Measurements from ENCODE around the gene USF1. TPM values are rescaled to one million over a fixed set of nuclear protein-coding genes. Genes with fewer than 3 reads are reported as not detected.
"Not testable (repeated sequence)": the region's sequence is repeated elsewhere in the genome, so short reads cannot be mapped to it uniquely, and the experiment has no call there.

USF1 gene
- total RNA-seq, 6 experiments from 2014 or later = 25.5 to 34.3 (median 28.1) TPM

DNA sequence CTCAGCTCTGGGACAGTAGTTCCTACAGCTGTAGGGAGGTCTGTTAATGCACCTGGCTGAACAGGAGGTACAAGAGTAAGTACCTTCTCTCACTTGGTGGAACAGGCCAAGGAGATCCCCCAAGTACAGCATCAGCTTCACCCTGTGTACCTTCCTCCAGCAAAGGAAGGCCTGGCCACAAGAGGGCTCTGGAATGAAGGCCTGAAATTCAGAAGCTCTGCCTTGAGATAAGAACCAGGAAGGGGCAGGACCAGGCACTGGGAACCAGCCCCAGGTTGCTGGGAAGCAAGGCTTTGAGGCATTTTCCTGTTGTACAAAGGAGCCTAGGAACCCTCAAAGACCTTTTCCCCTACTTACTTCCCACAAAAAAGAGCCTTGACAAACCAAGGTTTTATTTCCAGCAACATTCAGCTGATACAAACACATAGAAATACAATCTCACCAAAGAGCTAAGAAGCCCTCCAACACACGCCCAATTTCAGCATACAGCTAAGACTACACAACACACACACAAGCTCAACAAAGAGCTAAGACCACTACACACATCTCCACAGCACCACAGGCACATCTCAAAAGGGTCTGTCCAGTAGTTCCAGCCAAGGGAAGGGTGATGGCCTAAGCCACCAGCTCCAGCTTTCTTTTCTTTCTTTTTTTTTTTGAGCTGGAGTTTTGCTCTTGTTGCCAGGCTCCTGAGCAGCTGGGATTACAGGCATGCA lies 48.3 kb downstream of the USF1 start:
- intact Hi-C loops (cut with DNase I) = loop anchor here in 1 of 2 donors (10.0 kb wide), 1 partner anchor 47 kb away; the partner anchor contains the start of gene USF1
- 44% methylated on average over 1 of the region's 1 CpG for WGBS (ENCODE audit: insufficient coverage, low coverage, low lambda C conversion rate, missing lambda C conversion rate)
- peak overlapping the region; percentile 11 to 36 (median 13) for H3K27ac ChIP-seq

DNA sequence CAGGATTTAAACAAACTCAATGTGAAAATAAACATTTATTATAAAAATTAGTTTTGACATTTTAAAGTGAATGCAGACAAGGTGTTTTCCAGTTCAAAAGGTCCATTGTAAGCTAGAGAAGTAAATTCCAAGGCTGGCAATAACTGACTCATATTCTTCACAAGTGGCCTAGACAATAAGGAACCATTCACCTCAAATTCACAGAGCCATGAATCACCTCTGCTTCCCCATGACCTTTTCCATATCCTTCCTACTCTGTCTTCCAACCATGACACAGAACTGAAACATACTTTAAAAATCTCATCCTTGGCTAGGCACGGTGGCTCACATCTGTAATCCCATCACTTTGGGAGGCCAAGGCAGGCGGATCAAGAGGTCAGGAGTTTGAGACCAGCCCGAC lies 49.6 kb downstream of the USF1 start:
- Histone ChIP-seq H3K4me3 (no peak overlapping the region), H3K4me1 (peaks cover 0 to 6% (median 2%) of the 10 kb centered on the region in 4 donors), H3K27me3 (no peaks in the 10 kb centered on the region), H3K36me3 (peaks cover 0 to 31% (median 13%) of the 10 kb centered on the region in 4 donors), H3K9me3 (no peaks in the 10 kb centered on the region), H3K27ac (no peak overlapping the region)
- ATAC-seq (peak in 1 of 4 donors; percentile 5), DNase-seq (no peak)
- 87% methylated on average over 3 of the region's 3 CpGs for WGBS (ENCODE audit: insufficient coverage, low coverage, low lambda C conversion rate, missing lambda C conversion rate)
- TF ChIP-seq, protein P1, sequence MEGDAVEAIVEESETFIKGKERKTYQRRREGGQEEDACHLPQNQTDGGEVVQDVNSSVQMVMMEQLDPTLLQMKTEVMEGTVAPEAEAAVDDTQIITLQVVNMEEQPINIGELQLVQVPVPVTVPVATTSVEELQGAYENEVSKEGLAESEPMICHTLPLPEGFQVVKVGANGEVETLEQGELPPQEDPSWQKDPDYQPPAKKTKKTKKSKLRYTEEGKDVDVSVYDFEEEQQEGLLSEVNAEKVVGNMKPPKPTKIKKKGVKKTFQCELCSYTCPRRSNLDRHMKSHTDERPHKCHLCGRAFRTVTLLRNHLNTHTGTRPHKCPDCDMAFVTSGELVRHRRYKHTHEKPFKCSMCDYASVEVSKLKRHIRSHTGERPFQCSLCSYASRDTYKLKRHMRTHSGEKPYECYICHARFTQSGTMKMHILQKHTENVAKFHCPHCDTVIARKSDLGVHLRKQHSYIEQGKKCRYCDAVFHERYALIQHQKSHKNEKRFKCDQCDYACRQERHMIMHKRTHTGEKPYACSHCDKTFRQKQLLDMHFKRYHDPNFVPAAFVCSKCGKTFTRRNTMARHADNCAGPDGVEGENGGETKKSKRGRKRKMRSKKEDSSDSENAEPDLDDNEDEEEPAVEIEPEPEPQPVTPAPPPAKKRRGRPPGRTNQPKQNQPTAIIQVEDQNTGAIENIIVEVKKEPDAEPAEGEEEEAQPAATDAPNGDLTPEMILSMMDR (IDR thresholded peaks at IDR 0.05) = no peak
- no peak for TF ChIP-seq POLR2A (IDR thresholded peaks at IDR 0.05)
- intact Hi-C loops (cut with DNase I) = loop anchor here in 1 of 2 donors (10.0 kb wide), 1 partner anchor 49 kb away; the partner anchor contains the start of gene USF1

More for the DNA sequence above, 48.3 kb downstream of the USF1 start:
- H3K27me3 ChIP-seq = no peaks in the 10 kb centered on the region
- DNase-seq (peak; percentile 72 to 75 (median 73)), ATAC-seq (peak; percentile 83 to 94 (median 91))
- no peak overlapping the region for H3K4me3 ChIP-seq
- no peak for TF ChIP-seq POLR2A (IDR thresholded peaks at IDR 0.05)
- TF ChIP-seq, protein P1 (IDR thresholded peaks at IDR 0.05) = peak; percentile 68 to 72 (median 70)
- H3K4me1 ChIP-seq = peaks cover 0 to 9% (median 2%) of the 10 kb centered on the region in 4 donors
- no peaks in the 10 kb centered on the region for H3K9me3 ChIP-seq
- H3K36me3 ChIP-seq = peaks cover 0 to 33% (median 15%) of the 10 kb centered on the region in 4 donors

DNA sequence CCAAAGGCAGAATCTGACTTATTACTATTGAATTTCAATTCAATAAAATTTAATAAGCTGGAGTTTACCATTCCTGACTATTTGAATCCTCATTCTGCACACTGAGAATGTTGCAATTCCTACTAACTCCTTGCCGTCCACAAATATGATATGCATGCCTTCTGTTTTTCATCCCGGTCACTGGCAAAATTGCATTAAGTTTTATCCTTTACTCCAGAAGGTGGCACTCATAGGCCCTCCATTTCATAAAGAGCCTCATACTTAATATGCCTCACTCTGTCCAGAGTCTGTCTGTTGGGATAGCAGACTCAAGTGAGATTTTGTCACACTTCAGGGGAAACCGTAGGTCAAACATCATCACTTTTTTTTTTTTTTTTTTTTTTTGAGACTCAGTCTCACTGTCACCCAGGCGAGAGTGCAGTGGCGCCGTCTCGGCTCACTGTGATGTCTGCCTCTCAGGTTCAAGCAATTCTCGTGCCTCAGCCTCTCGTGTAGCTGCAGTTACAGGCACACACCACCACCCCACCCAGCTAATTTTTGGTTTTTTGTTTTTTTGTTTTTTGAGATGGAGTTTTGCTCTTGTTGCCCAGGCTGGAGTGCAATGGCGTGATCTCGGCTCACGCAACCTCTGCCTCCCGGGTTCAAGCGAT lies 52.1 kb downstream of the USF1 start:
- intact Hi-C loops (cut with DNase I) = loop anchor here (5.0 to 10.0 kb wide), 2 partner anchors 51 to 104 kb away; partner anchors contain the start of genes KLHDC9 (in 1 of the 2) and USF1 (in 1 of the 2)
- Histone ChIP-seq H3K4me3 (no peak overlapping the region), H3K27ac (no peak overlapping the region), H3K4me1 (peaks cover 0 to 6% (median 2%) of the 10 kb centered on the region in 4 donors), H3K9me3 (no peaks in the 10 kb centered on the region), H3K36me3 (peaks cover 0 to 6% (median 0%) of the 10 kb centered on the region in 4 donors), H3K27me3 (no peaks in the 10 kb centered on the region)
- no peak for DNase-seq
- 73% methylated on average over 14 of the region's 14 CpGs for WGBS (ENCODE audit: insufficient coverage, low coverage, low lambda C conversion rate, missing lambda C conversion rate)
- peak; percentile 41 to 74 (median 63) for ATAC-seq
- TF ChIP-seq POLR2A (IDR thresholded peaks at IDR 0.05) = no peak
- TF ChIP-seq, protein P1 (IDR thresholded peaks at IDR 0.05) = peak; percentile 32 to 45 (median 42)

DNA sequence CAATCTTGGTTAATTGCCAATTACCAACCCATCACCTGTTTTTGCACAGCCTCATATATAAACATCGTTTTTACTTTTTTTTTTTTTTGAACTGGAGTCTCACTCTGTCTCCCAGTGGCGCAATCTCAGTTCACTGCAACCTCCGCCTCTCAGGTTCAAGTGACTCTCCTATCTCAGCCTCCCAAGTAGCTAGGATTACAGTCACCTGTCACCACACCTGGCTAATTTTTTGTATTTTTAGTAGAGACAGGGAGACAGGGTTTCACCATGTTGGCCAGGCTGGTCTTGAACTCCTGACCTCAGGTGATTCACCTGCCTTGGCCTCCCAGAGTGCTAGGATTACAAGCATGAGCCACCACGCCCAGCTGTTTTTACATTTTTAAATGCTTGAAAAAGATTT lies 53.7 kb downstream of the USF1 start:
- intact Hi-C loops (cut with DNase I) = loop anchor here (5.0 to 10.0 kb wide), 2 partner anchors 53 to 105 kb away; partner anchors contain the start of genes KLHDC9 (in 1 of the 2) and USF1 (in 1 of the 2)
- not testable (repeated sequence) for H3K27me3 ChIP-seq, H3K4me1 ChIP-seq, DNase-seq, ATAC-seq, H3K36me3 ChIP-seq, H3K4me3 ChIP-seq, H3K9me3 ChIP-seq, H3K27ac ChIP-seq
- 78% methylated on average over 4 of the region's 4 CpGs for WGBS (ENCODE audit: insufficient coverage, low coverage, low lambda C conversion rate, missing lambda C conversion rate)

Small RNA genes lying within 50 kb of the gene (small RNA-seq; reads per million reads assigned to genes)
- 0 reads per million in 2 experiments for gene AL591806.2

Other genes starting within 250 kb of the USF1 start
- 1 to 10 TPM in 1 of 6 experiments, under 1 TPM in 4, not detected in 1; 0.11 to 1.3 (median 0.37) TPM for gene LY9, start 249.8 kb downstream of the USF1 start, total RNA-seq
- gene CD244, start 183.1 kb downstream of the USF1 start, total RNA-seq = 1 to 10 TPM in 4 of 6 experiments, under 1 TPM in 2; 0.88 to 2.0 (median 1.2) TPM
- 1 to 10 TPM in 4 of 6 experiments, under 1 TPM in 1, not detected in 1; 0.90 to 5.1 (median 2.4) TPM for gene ITLN1, start 160.8 kb downstream of the USF1 start, total RNA-seq
- gene ITLN2, start 91.2 kb downstream of the USF1 start, total RNA-seq = under 1 TPM in 3 of 6 experiments, not detected in 3; 0.29 to 0.33 (median 0.32) TPM
- 100 to 1,000 TPM in 1 of 6 experiments, 10 to 100 TPM in 5; 48.3 to 119 (median 65.3) TPM for gene F11R, start 24.8 kb downstream of the USF1 start, total RNA-seq
- gene TSTD1, start 7.0 kb downstream of the USF1 start, total RNA-seq = 10 to 100 TPM; 16.3 to 60.8 (median 28.3) TPM
- 1 to 10 TPM; 2.8 to 7.4 (median 3.6) TPM for gene ARHGAP30, start 23.9 kb upstream of the USF1 start, total RNA-seq
- not detected for gene NECTIN4, start 43.6 kb upstream of the USF1 start, total RNA-seq
- 1 to 10 TPM; 1.4 to 6.8 (median 2.9) TPM for gene KLHDC9, start 52.4 kb upstream of the USF1 start, total RNA-seq
- 10 to 100 TPM; 16.6 to 37.5 (median 25.8) TPM for gene PFDN2, start 72.1 kb upstream of the USF1 start, total RNA-seq
- gene NIT1, start 72.1 kb upstream of the USF1 start, total RNA-seq = 10 to 100 TPM; 36.9 to 67.8 (median 45.8) TPM
- gene DEDD, start 86.7 kb upstream of the USF1 start, total RNA-seq = 10 to 100 TPM; 13.8 to 22.0 (median 16.6) TPM
- 10 to 100 TPM; 24.6 to 37.7 (median 35.3) TPM for gene UFC1, start 108.0 kb upstream of the USF1 start, total RNA-seq
- 10 to 100 TPM in 1 of 6 experiments, 1 to 10 TPM in 5; 6.9 to 11.1 (median 8.8) TPM for gene USP21, start 113.5 kb upstream of the USF1 start, total RNA-seq
- gene PPOX, start 120.4 kb upstream of the USF1 start, total RNA-seq = 10 to 100 TPM in 1 of 6 experiments, 1 to 10 TPM in 5; 7.6 to 14.3 (median 9.5) TPM
- gene B4GALT3, start 131.5 kb upstream of the USF1 start, total RNA-seq = 10 to 100 TPM; 10.9 to 21.1 (median 13.1) TPM
- 10 to 100 TPM in 1 of 6 experiments, 1 to 10 TPM in 3, under 1 TPM in 2; 0.29 to 11.0 (median 2.1) TPM for gene ADAMTS4, start 153.1 kb upstream of the USF1 start, total RNA-seq
- 100 to 1,000 TPM in 5 of 6 experiments, 10 to 100 TPM in 1; 91.1 to 157 (median 107) TPM for gene NDUFS2, start 156.4 kb upstream of the USF1 start, total RNA-seq
- gene FCER1G, start 169.3 kb upstream of the USF1 start, total RNA-seq = 10 to 100 TPM; 11.5 to 54.0 (median 19.0) TPM
- over 10,000 TPM in 2 of 6 experiments, 1,000 to 10,000 TPM in 4; 3,802 to 16,527 (median 7,524) TPM for gene APOA2, start 177.7 kb upstream of the USF1 start, total RNA-seq
- gene TOMM40L, start 180.1 kb upstream of the USF1 start, total RNA-seq = 10 to 100 TPM in 3 of 6 experiments, 1 to 10 TPM in 3; 4.3 to 18.5 (median 8.1) TPM
- 100 to 1,000 TPM in 3 of 6 experiments, 10 to 100 TPM in 3; 24.1 to 169 (median 85.7) TPM for gene NR1I3, start 192.2 kb upstream of the USF1 start, total RNA-seq
- 1 to 10 TPM; 1.3 to 6.0 (median 2.9) TPM for gene PCP4L1, start 212.8 kb upstream of the USF1 start, total RNA-seq

All from right lobe of liver (tissue), 6 donors.